ENCODE results near the gene PRR23E.

The PRR23E gene

DNA sequence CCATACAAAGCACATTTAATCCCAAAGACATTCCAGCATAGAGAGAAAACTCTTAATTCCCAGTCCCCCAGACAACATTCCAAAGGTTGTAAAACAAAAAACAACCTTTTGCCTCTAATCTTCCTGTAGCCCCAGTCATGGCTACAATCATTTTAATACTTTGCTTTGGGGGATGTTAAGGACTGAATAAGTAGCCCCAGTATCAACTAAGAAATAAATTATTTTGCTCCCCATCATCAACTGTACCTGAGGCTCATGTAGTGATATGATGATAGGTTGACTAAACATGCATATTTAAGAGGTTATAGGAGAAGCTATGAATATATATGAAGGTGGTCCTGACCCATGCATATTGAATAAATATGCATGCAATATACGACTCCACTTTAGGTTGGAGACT lies 54.4 kb downstream of the PRR23E start:
- H3K4me1 ChIP-seq (ENCODE audit: insufficient read depth, low read length), result no peaks in the 10 kb centered on the region
- no peak overlapping the region for H3K9ac ChIP-seq (ENCODE audit: low read length)
- H3K9me3 ChIP-seq (ENCODE audit: low read length), result no peaks in the 10 kb centered on the region
- H3K27me3 ChIP-seq (ENCODE audit: control insufficient read depth in 1 of 2, insufficient read depth in 2 of 2, low read length in 2 of 2), result no peaks in the 10 kb centered on the region
- H3K36me3 ChIP-seq (ENCODE audit: insufficient read depth, low read length), result no peaks in the 10 kb centered on the region
- no peak overlapping the region for H3K4me3 ChIP-seq (ENCODE audit: low read depth in 1 of 2, low read length in 2 of 2)
- H3K27ac ChIP-seq (ENCODE audit: low read depth, low read length), result no peak overlapping the region

Data from muscle layer of colon (tissue), 2 donors.